Peyer's patch (tissue), 4 donors: ENCODE data around the gene SUPT5H. TPM values are rescaled to one million over a fixed set of nuclear protein-coding genes. Genes with fewer than 3 reads are reported as not detected.

Experiments used
- DNase-seq, 3 donors: peaks; one replicate each; pipeline ENCODE4 v3.0.0-alpha.2; 2017 to 2019
- H3K27ac ChIP-seq, 4 donors: fragments of 200-600 bp; sonication (generic); one replicate each; pipeline ENCODE4 v1.5.1; 2016 to 2019
- H3K27me3 ChIP-seq, 2 donors: fragments of 200-600 bp; sonication (generic); one replicate each; pipeline ENCODE4 v1.5.1; 2019
- H3K36me3 ChIP-seq, 3 donors: fragments of 200-600 bp; sonication (generic); one replicate each; pipeline ENCODE4 v1.5.1; 2016 to 2019
- H3K4me1 ChIP-seq, 4 donors: fragments of 200-600 bp; sonication (generic); one replicate each; pipeline ENCODE4 v1.5.1; 2016 to 2019
- H3K4me3 ChIP-seq, 4 donors: fragments of 200-600 bp; sonication (generic); 1 replicate in 3 of 4; 2 replicates in 1 of 4; pipeline ENCODE4 v1.5.1; 2016 to 2019; ENCODE audit warnings: mild to moderate bottlenecking in 1 of 4
- H3K9me3 ChIP-seq, 4 donors: fragments of 200-600 bp; sonication (generic); one replicate each; pipeline ENCODE4 v1.5.1; 2016 to 2019; ENCODE audit warnings: mild to moderate bottlenecking in 1 of 4
- POLR2A ChIP-seq, 2 donors: fragments of 450-650 bp; IDR thresholded peaks; one replicate each; pipeline ENCODE4 v1.5.1; 2017; ENCODE audit warnings: antibody characterized with exemption in 2 of 2, mild to moderate bottlenecking in 2 of 2, moderate library complexity in 2 of 2
- total RNA-seq, 4 donors: library from RNA; depleted of rRNA; stranded (reverse); fragments of >200 nt; gene quantifications; one replicate each; pipeline ENCODE4 v1.1.0, GENCODE V29; 2016
- TF ChIP-seq, protein P1 (sequence below), 6 experiments: fragments of 450-650 bp in 4 of 6; fragments of 200-600 bp in 2 of 6; sonication (generic) in 1 of 6; IDR thresholded peaks; one replicate each; pipeline ENCODE4 v1.5.1; 2017 to 2019; ENCODE audit warnings: antibody characterized with exemption in 6 of 6, mild to moderate bottlenecking in 3 of 6, moderate library complexity in 1 of 6

Gene SUPT5H
- total RNA-seq, 4 donors from 2014 or later, result 98.4 to 173 (median 160) TPM

- no peak for TF ChIP-seq POLR2A (IDR thresholded peaks at IDR 0.05)
- no peak overlapping the region for H3K4me3 ChIP-seq
- H3K4me1 ChIP-seq, result no peaks in the 10 kb centered on the region
- no peaks in the 10 kb centered on the region for H3K27me3 ChIP-seq
- DNase-seq, result no peak
- no peak overlapping the region for H3K27ac ChIP-seq
- H3K36me3 ChIP-seq, result peaks cover 0 to 86% (median 0%) of the 10 kb centered on the region in 3 donors
- H3K9me3 ChIP-seq, result no peaks in the 10 kb centered on the region
Observed at GRCh38 chr19:39465956-39466747, 20.8 kb downstream of the SUPT5H start.

- no peak for DNase-seq
- Histone ChIP-seq H3K27me3 (no peaks in the 10 kb centered on the region), H3K27ac (no peak overlapping the region), H3K36me3 (peaks cover 0 to 100% (median 0%) of the 10 kb centered on the region in 3 donors), H3K9me3 (no peaks in the 10 kb centered on the region), H3K4me1 (no peaks in the 10 kb centered on the region), H3K4me3 (no peak overlapping the region)
- no peak for TF ChIP-seq POLR2A (IDR thresholded peaks at IDR 0.05)
- TF ChIP-seq, protein P1, sequence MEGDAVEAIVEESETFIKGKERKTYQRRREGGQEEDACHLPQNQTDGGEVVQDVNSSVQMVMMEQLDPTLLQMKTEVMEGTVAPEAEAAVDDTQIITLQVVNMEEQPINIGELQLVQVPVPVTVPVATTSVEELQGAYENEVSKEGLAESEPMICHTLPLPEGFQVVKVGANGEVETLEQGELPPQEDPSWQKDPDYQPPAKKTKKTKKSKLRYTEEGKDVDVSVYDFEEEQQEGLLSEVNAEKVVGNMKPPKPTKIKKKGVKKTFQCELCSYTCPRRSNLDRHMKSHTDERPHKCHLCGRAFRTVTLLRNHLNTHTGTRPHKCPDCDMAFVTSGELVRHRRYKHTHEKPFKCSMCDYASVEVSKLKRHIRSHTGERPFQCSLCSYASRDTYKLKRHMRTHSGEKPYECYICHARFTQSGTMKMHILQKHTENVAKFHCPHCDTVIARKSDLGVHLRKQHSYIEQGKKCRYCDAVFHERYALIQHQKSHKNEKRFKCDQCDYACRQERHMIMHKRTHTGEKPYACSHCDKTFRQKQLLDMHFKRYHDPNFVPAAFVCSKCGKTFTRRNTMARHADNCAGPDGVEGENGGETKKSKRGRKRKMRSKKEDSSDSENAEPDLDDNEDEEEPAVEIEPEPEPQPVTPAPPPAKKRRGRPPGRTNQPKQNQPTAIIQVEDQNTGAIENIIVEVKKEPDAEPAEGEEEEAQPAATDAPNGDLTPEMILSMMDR (IDR thresholded peaks at IDR 0.05), result no peak
Observed at GRCh38 chr19:39467941-39468340, 22.6 kb downstream of the SUPT5H start.

DNA sequence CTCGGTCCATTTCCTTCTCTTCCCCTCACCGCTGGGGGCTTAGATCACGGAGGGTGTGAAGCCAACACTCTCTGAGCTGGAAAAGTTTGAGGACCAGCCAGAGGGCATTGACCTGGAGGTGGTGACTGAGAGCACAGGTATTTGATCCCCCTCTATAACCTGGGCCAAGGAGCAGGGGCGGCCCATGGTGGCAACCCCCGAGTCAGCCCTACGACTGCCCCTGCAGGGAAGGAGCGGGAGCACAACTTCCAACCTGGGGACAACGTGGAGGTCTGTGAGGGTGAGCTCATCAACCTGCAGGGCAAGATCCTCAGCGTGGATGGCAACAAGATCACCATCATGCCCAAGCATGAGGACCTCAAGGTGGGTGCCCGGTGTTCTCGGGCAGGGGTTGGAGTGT lies 23.7 kb downstream of the SUPT5H start:
- TF ChIP-seq POLR2A (IDR thresholded peaks at IDR 0.05), result no peak
- TF ChIP-seq, protein P1 (IDR thresholded peaks at IDR 0.05), result no peak
- H3K27ac ChIP-seq, result no peak overlapping the region
- peaks cover 0 to 100% (median 0%) of the 10 kb centered on the region in 3 donors for H3K36me3 ChIP-seq
- H3K4me1 ChIP-seq, result no peaks in the 10 kb centered on the region
- DNase-seq, result no peak
- H3K4me3 ChIP-seq, result no peak overlapping the region
- no peaks in the 10 kb centered on the region for H3K9me3 ChIP-seq
- H3K27me3 ChIP-seq, result no peaks in the 10 kb centered on the region

DNA sequence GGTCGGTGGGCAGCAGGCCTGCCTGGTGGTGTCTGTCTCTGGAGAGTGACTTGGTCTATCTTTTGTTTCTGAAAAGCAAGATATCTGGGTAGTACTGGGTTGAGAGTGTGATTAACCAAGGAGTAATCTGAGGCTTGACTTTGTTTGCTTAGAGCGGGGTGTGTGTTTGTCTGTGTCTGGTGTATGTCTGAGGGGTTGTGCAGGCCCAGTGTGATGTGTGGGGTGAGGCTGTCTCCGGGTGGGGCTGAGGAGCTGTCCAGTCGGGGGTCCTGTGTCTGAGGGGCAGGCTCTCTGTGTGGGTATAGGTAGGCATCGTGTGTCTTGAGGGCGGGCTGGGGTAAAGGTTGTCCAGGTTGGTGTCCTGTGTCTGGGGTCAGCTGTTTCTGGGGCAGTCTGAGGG lies 24.2 kb downstream of the SUPT5H start:
- Histone ChIP-seq H3K4me3 (no peak overlapping the region), H3K36me3 (peaks cover 0 to 100% (median 0%) of the 10 kb centered on the region in 3 donors), H3K27ac (no peak overlapping the region), H3K9me3 (no peaks in the 10 kb centered on the region), H3K27me3 (no peaks in the 10 kb centered on the region), H3K4me1 (no peaks in the 10 kb centered on the region)
- no peak for DNase-seq
- TF ChIP-seq, protein P1 (IDR thresholded peaks at IDR 0.05), result no peak
- no peak for TF ChIP-seq POLR2A (IDR thresholded peaks at IDR 0.05)

DNA sequence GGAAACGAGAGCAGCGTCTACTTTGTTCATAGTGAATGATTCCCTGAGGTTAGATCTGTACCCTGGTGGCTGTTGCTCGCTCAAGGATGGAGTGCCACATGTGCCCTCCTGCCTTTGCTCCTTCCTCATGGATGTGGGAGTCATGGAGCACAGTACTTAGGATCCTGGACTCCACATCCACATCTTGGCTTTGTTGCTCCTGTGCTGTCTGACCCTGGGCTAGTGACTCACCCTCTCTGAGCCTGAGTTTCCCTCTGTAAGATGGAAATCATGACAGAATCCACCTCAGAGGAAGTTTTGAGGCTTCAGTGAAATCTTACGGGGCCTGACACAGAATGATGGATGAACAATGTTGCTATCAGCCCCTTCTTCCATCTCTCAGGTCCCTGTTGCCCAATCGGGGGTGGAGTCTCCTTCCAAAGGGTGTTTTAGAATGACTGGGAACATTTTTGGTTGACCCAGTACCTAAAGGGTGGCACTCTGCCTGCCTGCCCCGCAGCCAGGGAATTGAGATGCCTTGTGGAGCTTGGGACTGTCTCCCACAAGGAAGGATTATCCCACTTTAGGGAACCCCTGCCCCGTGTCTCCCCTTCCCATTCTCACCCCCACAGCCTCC lies 25.4 kb downstream of the SUPT5H start:
- no peak for DNase-seq
- H3K27ac ChIP-seq, result no peak overlapping the region
- no peaks in the 10 kb centered on the region for H3K9me3 ChIP-seq
- no peak overlapping the region for H3K4me3 ChIP-seq
- peaks cover 0 to 100% (median 0%) of the 10 kb centered on the region in 3 donors for H3K36me3 ChIP-seq
- no peaks in the 10 kb centered on the region for H3K4me1 ChIP-seq
- H3K27me3 ChIP-seq, result no peaks in the 10 kb centered on the region
- TF ChIP-seq, protein P1 (IDR thresholded peaks at IDR 0.05), result no peak
- no peak for TF ChIP-seq POLR2A (IDR thresholded peaks at IDR 0.05)
